ENCODE measurements around the gene STEAP2.

GRCh38 chr7:90178679-90179278 lies 32.8 kb upstream of the STEAP2 start:
- TF ChIP-seq CTCF (IDR thresholded peaks at IDR 0.05; ENCODE audit: borderline replicate concordance, extremely low read depth, low read length, poor library complexity, severe bottlenecking) = no peak
- no peak for TF ChIP-seq EZH2 (IDR thresholded peaks at IDR 0.05; ENCODE audit: borderline replicate concordance, low read depth, low read length, severe bottlenecking)

All from DND-41 (cell line).